Cardiac muscle cell (in vitro differentiated cells and primary cell): ENCODE data around the gene CADM3. TPM values are rescaled to one million over a fixed set of nuclear protein-coding genes. Genes with fewer than 3 reads are reported as not detected.

Source experiments
- DNase-seq, 2 donors: peaks; one replicate each; pipeline versions ENCODE4 v3.0.0 to v3.0.0-alpha.2; 2010 to 2017; ENCODE audit warnings: low read depth in 1 of 2, low spot score in 1 of 2
- H3K27ac ChIP-seq: fragments of 200-600 bp; sonication (generic); 2 replicates; pipeline ENCODE4 v1.5.1; 2016
- H3K27me3 ChIP-seq: fragments of 200-600 bp; sonication (generic); 2 replicates; pipeline ENCODE4 v1.6.0; 2016; ENCODE audit warnings: control low read depth
- H3K36me3 ChIP-seq: fragments of 200-600 bp; sonication (generic); 2 replicates; pipeline ENCODE4 v1.5.1; 2016; ENCODE audit warnings: control low read depth
- H3K4me1 ChIP-seq: fragments of 200-600 bp; sonication (generic); 2 replicates; pipeline ENCODE4 v1.8.1; 2017; ENCODE audit warnings: low read depth, mild to moderate bottlenecking, mixed run types
- H3K4me3 ChIP-seq: fragments of 200-600 bp; sonication (generic); 2 replicates; pipeline ENCODE4 v1.5.1; 2016; ENCODE audit warnings: mild to moderate bottlenecking
- H3K9me3 ChIP-seq: fragments of 200-600 bp; sonication (generic); 2 replicates; pipeline ENCODE4 v1.5.1; 2017; ENCODE audit warnings: low read depth, mild to moderate bottlenecking, control low read depth
- polyA plus RNA-seq: library from polyadenylated mRNA; unstranded; fragments of >200 nt; fragmentation: Nextera tagmentation; extraction: Ambion mirVana; gene quantifications from 2 replicates; pipeline ENCODE4 v1.2.1, GENCODE V29; 2016
- total RNA-seq: library from RNA; depleted of rRNA; stranded (reverse); fragments of >200 nt; gene quantifications from 2 replicates; pipeline ENCODE4 v1.2.3, GENCODE V29; 2016
- TF ChIP-seq, protein P1 (sequence below): IDR thresholded peaks from 2 replicates; pipeline ENCODE4 v1.5.1; 2012; ENCODE audit warnings: low read depth, mild to moderate bottlenecking, low read length

The CADM3 gene
- total and polyA plus RNA-seq, 2 experiments from 2014 or later, result 0.51 to 3.1 TPM

- DNase-seq, result no peak
- no peak overlapping the region for H3K4me3 ChIP-seq
- no peaks in the 10 kb centered on the region for H3K36me3 ChIP-seq
- H3K9me3 ChIP-seq, result no peaks in the 10 kb centered on the region
- H3K4me1 ChIP-seq, result no peaks in the 10 kb centered on the region
- no peaks in the 10 kb centered on the region for H3K27me3 ChIP-seq
- TF ChIP-seq, protein P1, sequence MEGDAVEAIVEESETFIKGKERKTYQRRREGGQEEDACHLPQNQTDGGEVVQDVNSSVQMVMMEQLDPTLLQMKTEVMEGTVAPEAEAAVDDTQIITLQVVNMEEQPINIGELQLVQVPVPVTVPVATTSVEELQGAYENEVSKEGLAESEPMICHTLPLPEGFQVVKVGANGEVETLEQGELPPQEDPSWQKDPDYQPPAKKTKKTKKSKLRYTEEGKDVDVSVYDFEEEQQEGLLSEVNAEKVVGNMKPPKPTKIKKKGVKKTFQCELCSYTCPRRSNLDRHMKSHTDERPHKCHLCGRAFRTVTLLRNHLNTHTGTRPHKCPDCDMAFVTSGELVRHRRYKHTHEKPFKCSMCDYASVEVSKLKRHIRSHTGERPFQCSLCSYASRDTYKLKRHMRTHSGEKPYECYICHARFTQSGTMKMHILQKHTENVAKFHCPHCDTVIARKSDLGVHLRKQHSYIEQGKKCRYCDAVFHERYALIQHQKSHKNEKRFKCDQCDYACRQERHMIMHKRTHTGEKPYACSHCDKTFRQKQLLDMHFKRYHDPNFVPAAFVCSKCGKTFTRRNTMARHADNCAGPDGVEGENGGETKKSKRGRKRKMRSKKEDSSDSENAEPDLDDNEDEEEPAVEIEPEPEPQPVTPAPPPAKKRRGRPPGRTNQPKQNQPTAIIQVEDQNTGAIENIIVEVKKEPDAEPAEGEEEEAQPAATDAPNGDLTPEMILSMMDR, result no peak
- no peak overlapping the region for H3K27ac ChIP-seq
Measured at GRCh38 chr1:159248311-159248710, 76.9 kb downstream of the CADM3 start.

GRCh38 chr1:159250638-159251216 is 79.3 kb downstream of the CADM3 start:
- H3K4me3 ChIP-seq, result no peak overlapping the region
- DNase-seq, result peak; percentile 2 to 20

More at GRCh38 chr1:159250638-159251216, 79.3 kb downstream of the CADM3 start:
- Histone ChIP-seq H3K27ac (no peak overlapping the region), H3K36me3 (no peaks in the 10 kb centered on the region), H3K27me3 (no peaks in the 10 kb centered on the region), H3K4me1 (no peaks in the 10 kb centered on the region), H3K9me3 (no peaks in the 10 kb centered on the region)
- TF ChIP-seq, protein P1, result no peak

Other genes with a start within 250 kb of the CADM3 start
- gene PYHIN1, start 240.1 kb upstream of the CADM3 start, total RNA-seq, result not detected in 2 replicates
- not detected in 2 replicates for gene PYHIN1, start 240.1 kb upstream of the CADM3 start, polyA plus RNA-seq
- gene IFI16, start 161.7 kb upstream of the CADM3 start, total RNA-seq, result 8.4 and 10.5 TPM in 2 replicates
- gene IFI16, start 161.7 kb upstream of the CADM3 start, polyA plus RNA-seq, result 15.0 and 23.0 TPM in 2 replicates
- gene AIM2, start 94.8 kb upstream of the CADM3 start, total RNA-seq, result 0.53 TPM in 1 of 2 replicates, not detected in the other
- not detected in 2 replicates for gene AIM2, start 94.8 kb upstream of the CADM3 start, polyA plus RNA-seq
- 0.18 and 0.63 TPM in 2 replicates for gene ACKR1, start 33.3 kb downstream of the CADM3 start, total RNA-seq
- 0.33 TPM in 1 of 2 replicates, not detected in the other for gene ACKR1, start 33.3 kb downstream of the CADM3 start, polyA plus RNA-seq
- gene FCER1A, start 130.7 kb downstream of the CADM3 start, total RNA-seq, result not detected in 2 replicates
- 0.27 TPM in 1 of 2 replicates, not detected in the other for gene FCER1A, start 130.7 kb downstream of the CADM3 start, polyA plus RNA-seq